ENCODE measurements around the gene RIPK4.

- TF ChIP-seq CTCF (conservative IDR thresholded peaks at IDR 0.05) (no peak), ZFX (IDR thresholded peaks at IDR 0.05) (no peak)
These were observed 3.1 kb upstream of the RIPK4 start for GRCh38 chr21:41769933-41770332.
